GM12878 (cell line): ENCODE data around the gene ACE. TPM values are rescaled to one million over a fixed set of nuclear protein-coding genes. Genes with fewer than 3 reads are reported as not detected.
A peak's percentile ranks its signal among the peaks of the same experiment; 100 is the strongest.

Experiments
- ATAC-seq: fragments of 200-7000 bp; cut with Tn5 transposase; 3 replicates; pipeline ENCODE4 v1.9.1; 2020; ENCODE audit warnings: mild to moderate bottlenecking, moderate library complexity
- BruUV-seq: library from RNA; stranded (reverse); fragments of 400-500 nt; replicated peaks from 2 replicates; lab custom pipeline; 2021; lab: Mats Ljungman, UMichigan
- CTCF ChIA-PET: fragments of 300-600 bp; sonication (Branson Sonifier 250); formaldehyde crosslinking; extraction: SDS; loops from one replicate; lab custom pipeline; 2021; ENCODE audit warnings: inconsistent platforms; lab: Yijun Ruan, JAX
- POLR2A ChIA-PET: fragments of 350-600 bp; formaldehyde crosslinking; extraction: SDS; loops from one replicate; lab custom pipeline; 2021; ENCODE audit warnings: inconsistent platforms; lab: Charles Lee
- RAD21 ChIA-PET: fragments of 300-600 bp; sonication (Branson Sonifier 250); formaldehyde crosslinking; loops from one replicate; lab custom pipeline; 2023; ENCODE audit warnings: antibody characterized with exemption; ENCODE audit not compliant: unreplicated experiment; lab: Charles Lee
- SMC1A ChIA-PET: fragments of 300-600 bp; sonication (Branson Sonifier 250); formaldehyde crosslinking; loops from one replicate; lab custom pipeline; 2023; ENCODE audit not compliant: unreplicated experiment, uncharacterized antibody; lab: Charles Lee
- DNase-seq: peaks from one replicate; pipeline ENCODE4 v3.0.0-alpha.2; 2011; ENCODE audit warnings: low read depth, low spot score
- FAIRE-seq: peaks from 3 replicates; lab custom pipeline; 2011; peaks lifted over from hg19 to GRCh38; lab: Jason Lieb, UNC
- H2AFZ ChIP-seq: 2 replicates; pipeline ENCODE4 v1.6.0; 2011; ENCODE audit warnings: low read depth, low read length, control low read depth; ENCODE audit not compliant: control insufficient read depth
- H3K27ac ChIP-seq: 2 replicates; pipeline ENCODE4 v1.5.1; 2011; ENCODE audit warnings: control low read depth; ENCODE audit not compliant: control insufficient read depth, insufficient read depth
- H3K27me3 ChIP-seq, 2 experiments: replicated peaks in 1 of 2; 2 replicates each; pipeline versions ENCODE4 v1.6.0 to v1.6.1; 2011; ENCODE audit warnings: low read length in 1 of 2; ENCODE audit not compliant: control insufficient read depth in 2 of 2, insufficient read depth in 2 of 2
- H3K36me3 ChIP-seq, 2 experiments: 2 replicates each; pipeline ENCODE4 v1.5.1; 2011; ENCODE audit warnings: low read length in 1 of 2; ENCODE audit not compliant: control insufficient read depth in 2 of 2, insufficient read depth in 2 of 2
- H3K4me1 ChIP-seq: 2 replicates; pipeline ENCODE4 v1.6.1; 2011; ENCODE audit warnings: mild to moderate bottlenecking, low read length, moderate library complexity, mixed read lengths; ENCODE audit not compliant: control insufficient read depth, insufficient read depth
- H3K4me2 ChIP-seq: 2 replicates; pipeline ENCODE4 v1.6.0; 2011; ENCODE audit warnings: control low read depth; ENCODE audit not compliant: control insufficient read depth, insufficient read depth
- H3K4me3 ChIP-seq: fragments of 200-600 bp; sonication (generic); 2 replicates; pipeline ENCODE4 v1.5.1; 2016
- H3K79me2 ChIP-seq: 2 replicates; pipeline ENCODE4 v1.6.0; 2011; ENCODE audit warnings: low read length; ENCODE audit not compliant: control insufficient read depth, insufficient read depth
- H3K9ac ChIP-seq: 2 replicates; pipeline ENCODE4 v1.8.0; 2011; ENCODE audit warnings: low read length, control low read depth, mixed read lengths; ENCODE audit not compliant: control insufficient read depth, insufficient read depth
- H3K9me3 ChIP-seq: replicated peaks from 3 replicates; pipeline ENCODE4 v1.5.1; 2011; ENCODE audit warnings: mild to moderate bottlenecking, low read length; ENCODE audit not compliant: control insufficient read depth, insufficient read depth
- H4K20me1 ChIP-seq: 2 replicates; pipeline ENCODE4 v1.6.0; 2011; ENCODE audit not compliant: control insufficient read depth, insufficient read depth
- CEBPZ ChIP-seq: fragments of 150-350 bp; IDR thresholded peaks from 2 replicates; pipeline ENCODE4 v1.6.1; 2016; ENCODE audit warnings: low read depth, low read length
- CHD4 ChIP-seq: fragments of 200-600 bp; sonication (generic); IDR thresholded peaks from 2 replicates; pipeline ENCODE4 v1.6.1; 2016; ENCODE audit warnings: mild to moderate bottlenecking
- ETV6 ChIP-seq, 2 experiments: fragments of 450-650 bp in 1 of 2; IDR thresholded peaks in 1 of 2; conservative IDR thresholded peaks in 1 of 2; 2 replicates each; pipeline ENCODE4 v1.6.1; 2014; ENCODE audit warnings: antibody characterized with exemption in 1 of 2, borderline replicate concordance in 1 of 2, low read depth in 1 of 2, mild to moderate bottlenecking in 1 of 2, moderate library complexity in 1 of 2
- MXI1 ChIP-seq: fragments of 150-350 bp; IDR thresholded peaks from 2 replicates; pipeline ENCODE4 v1.6.1; 2011; ENCODE audit warnings: low read depth, mild to moderate bottlenecking, inconsistent platforms, low read length, improper control_type of control experiment
- SMARCA5 ChIP-seq: fragments of 450-650 bp; IDR thresholded peaks from 2 replicates; pipeline ENCODE4 v1.6.1; 2017; ENCODE audit warnings: mild to moderate bottlenecking
- WRNIP1 ChIP-seq: IDR thresholded peaks from 2 replicates; pipeline ENCODE4 v1.6.1; 2011; ENCODE audit warnings: low read depth, low read length, improper control_type of control experiment, borderline replicate concordance
- ZZZ3 ChIP-seq: IDR thresholded peaks from 2 replicates; pipeline ENCODE4 v1.6.1; 2011; ENCODE audit warnings: low read depth; ENCODE audit not compliant: control insufficient read depth, insufficient read length
- WGBS: methylation state at CpG from one replicate; pipeline ENCODE4 v1.1.6; 2016; ENCODE audit warnings: low lambda C conversion rate; ENCODE audit not compliant: insufficient replicate concordance, insufficient coverage; ENCODE audit errors: missing lambda C conversion rate; 5-methylcytosine and 5-hydroxymethylcytosine counted together
- in situ Hi-C: fragments of 300-500 bp; cut with MboI; formaldehyde crosslinking; loops from 9 replicates; pipeline ENCODE4 v1.14.3; 2018; ENCODE audit warnings: mixed read lengths
- intact Hi-C: fragments of 100-400 bp; cut with micrococcal nuclease; formaldehyde crosslinking; loops from one replicate; pipeline ENCODE4 v1.14.2; 2022; ENCODE audit not compliant: unreplicated experiment
- polyA plus RNA-seq, 11 experiments: library from polyadenylated mRNA; depleted of rRNA in 4 of 11; unstranded in 6 of 11; stranded (reverse) in 5 of 11; fragments of >200 nt; fragmentation: Nextera tagmentation in 4 of 11; fragmentation: Illumina TruSeq in 1 of 11; extraction: Ambion mirVana in 4 of 11; extraction: Trizol in 1 of 11; gene quantifications; 1 replicate in 1 of 11; 2 replicates in 10 of 11; pipeline versions ENCODE4 v1.2.1 to v1.2.3, GENCODE V29; 2011 to 2016; ENCODE audit warnings: inconsistent platforms in 2 of 11, missing spikeins in 2 of 11, low read depth in 1 of 11
- total RNA-seq, 4 experiments: library from RNA; depleted of rRNA in 3 of 4; stranded (reverse); fragments of >200 nt in 3 of 4; fragmentation: Illumina TruSeq in 1 of 4; extraction: Trizol in 1 of 4; gene quantifications; 2 replicates each; pipeline versions ENCODE4 v1.2.1 to v1.2.3, GENCODE V29; 2013 to 2021
- TF ChIP-seq, protein P1 (sequence below): IDR thresholded peaks from 2 replicates; pipeline ENCODE4 v1.6.1; 2012; ENCODE audit warnings: low read depth, low read length, improper control_type of control experiment
- TF ChIP-seq, protein P2 (sequence below): IDR thresholded peaks from 2 replicates; pipeline ENCODE4 v1.6.1; 2011; ENCODE audit warnings: low read depth, low read length, improper control_type of control experiment, borderline replicate concordance

ACE gene
- total and polyA plus RNA-seq, 10 of the 15 experiments (the other 5 are each of a cell fraction or from before 2014, with no cell fraction given): 0.46 TPM; not detected in 9

DNA sequence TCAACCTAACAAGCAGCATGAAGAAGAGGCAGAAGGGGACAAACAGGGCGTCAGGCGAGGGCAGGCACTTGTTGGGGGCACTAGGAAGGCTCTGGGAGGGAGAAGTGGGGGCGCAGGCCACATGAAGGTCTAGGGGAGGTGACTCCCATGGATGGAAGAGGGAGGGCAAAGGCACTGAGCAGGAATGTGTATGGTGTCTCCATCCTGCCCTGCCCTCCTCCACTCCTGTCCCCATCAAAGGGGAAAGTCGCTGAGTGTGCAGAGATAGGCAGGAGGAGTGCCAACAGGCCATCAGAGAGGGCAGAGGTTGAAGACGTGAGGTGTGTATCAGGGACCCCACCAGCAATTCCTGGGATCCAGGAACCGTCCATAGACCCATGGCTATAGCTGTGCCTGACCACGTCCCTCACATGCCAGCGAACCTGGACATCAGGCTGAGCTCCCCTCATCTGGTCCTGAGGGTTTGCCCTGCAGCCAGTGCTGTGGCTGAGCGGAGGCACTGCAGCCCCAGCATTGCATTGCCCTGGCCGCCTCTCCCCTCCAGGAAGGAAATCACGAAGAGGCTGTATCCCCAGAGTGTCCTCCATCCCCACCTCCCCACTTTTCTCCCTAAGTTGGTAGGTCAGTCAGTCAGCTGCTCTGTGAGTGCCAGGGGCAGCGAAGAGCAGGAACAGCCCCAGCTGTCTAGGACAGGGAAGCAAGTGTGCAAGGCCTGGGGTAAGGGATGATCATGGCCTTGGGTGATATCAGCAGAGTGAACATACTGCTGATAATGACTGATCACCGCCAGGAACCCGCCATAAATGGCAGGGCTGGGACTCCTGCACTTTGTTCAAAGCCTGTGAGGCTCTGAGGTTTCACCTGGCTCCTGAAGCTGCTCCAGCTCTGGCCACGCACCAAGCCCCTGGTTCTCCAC is 24.6 kb upstream of the ACE start:
- BruUV-seq: no TSS peak
- CTCF ChIA-PET: interaction anchor here (1.9 kb wide), 2 partner anchors 27 to 160 kb away, joined by 4 read pairs; no protein-coding TSS in a partner anchor
- in situ Hi-C loops (no loop called here), intact Hi-C loops (no loop called here)
- RAD21 ChIA-PET: interaction anchor here (0.5 kb wide), 1 partner anchor 26 kb away, joined by 3 read pairs; no protein-coding TSS in a partner anchor
- Histone ChIP-seq H3K9ac (no peak overlapping the region), H2AFZ (no peak overlapping the region), H4K20me1 (no peaks in the 10 kb centered on the region), H3K36me3 (no peaks in the 10 kb centered on the region), H3K4me3 (no peak overlapping the region), H3K4me2 (no peak overlapping the region), H3K9me3 (no peaks in the 10 kb centered on the region), H3K27ac (no peak overlapping the region), H3K79me2 (no peaks in the 10 kb centered on the region), H3K27me3 (no peaks in the 10 kb centered on the region), H3K4me1 (peaks cover under 1% of the 10 kb centered on the region)
- SMC1A ChIA-PET: no interaction called here
- WGBS: 44% methylated on average over 15 of the region's 15 CpGs
- TF ChIP-seq, protein P1, sequence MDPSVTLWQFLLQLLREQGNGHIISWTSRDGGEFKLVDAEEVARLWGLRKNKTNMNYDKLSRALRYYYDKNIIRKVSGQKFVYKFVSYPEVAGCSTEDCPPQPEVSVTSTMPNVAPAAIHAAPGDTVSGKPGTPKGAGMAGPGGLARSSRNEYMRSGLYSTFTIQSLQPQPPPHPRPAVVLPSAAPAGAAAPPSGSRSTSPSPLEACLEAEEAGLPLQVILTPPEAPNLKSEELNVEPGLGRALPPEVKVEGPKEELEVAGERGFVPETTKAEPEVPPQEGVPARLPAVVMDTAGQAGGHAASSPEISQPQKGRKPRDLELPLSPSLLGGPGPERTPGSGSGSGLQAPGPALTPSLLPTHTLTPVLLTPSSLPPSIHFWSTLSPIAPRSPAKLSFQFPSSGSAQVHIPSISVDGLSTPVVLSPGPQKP: no peak
- TF ChIP-seq SMARCA5 (no peak), ETV6 (conservative IDR thresholded peaks at IDR 0.05 in 1 of 2, IDR thresholded peaks at IDR 0.05 in 1 of 2; ENCODE audit: borderline replicate concordance in 1 of 2, low read depth in 1 of 2) (no peak), MXI1 (no peak), ZZZ3 (no peak), CHD4 (no peak), CEBPZ (no peak), WRNIP1 (no peak)
- TF ChIP-seq, protein P2, sequence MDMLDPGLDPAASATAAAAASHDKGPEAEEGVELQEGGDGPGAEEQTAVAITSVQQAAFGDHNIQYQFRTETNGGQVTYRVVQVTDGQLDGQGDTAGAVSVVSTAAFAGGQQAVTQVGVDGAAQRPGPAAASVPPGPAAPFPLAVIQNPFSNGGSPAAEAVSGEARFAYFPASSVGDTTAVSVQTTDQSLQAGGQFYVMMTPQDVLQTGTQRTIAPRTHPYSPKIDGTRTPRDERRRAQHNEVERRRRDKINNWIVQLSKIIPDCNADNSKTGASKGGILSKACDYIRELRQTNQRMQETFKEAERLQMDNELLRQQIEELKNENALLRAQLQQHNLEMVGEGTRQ: no peak
- POLR2A ChIA-PET: no interaction called here
- ATAC-seq: peak; percentile 34
- no peak for FAIRE-seq
- no peak for DNase-seq
